ENCODE data around the gene GAS7. TPM values are rescaled to one million over a fixed set of nuclear protein-coding genes. Genes with fewer than 3 reads are reported as not detected.
A peak's percentile ranks its signal among the peaks of the same experiment; 100 is the strongest.

Gene GAS7
- total RNA-seq, 4 donors from 2014 or later, result 242 to 309 (median 264) TPM

GRCh38 chr17:10234033-10234432 lies 35.6 kb upstream of the GAS7 start:
- no peaks in the 10 kb centered on the region for H3K36me3 ChIP-seq
- H3K4me3 ChIP-seq, result no peak overlapping the region
- H3K9me3 ChIP-seq, result peaks cover 0 to 4% (median 0%) of the 10 kb centered on the region in 4 donors
- H3K4me1 ChIP-seq, result no peaks in the 10 kb centered on the region
- no peak for TF ChIP-seq EP300 (IDR thresholded peaks at IDR 0.05)
- no peak for TF ChIP-seq POLR2A (IDR thresholded peaks at IDR 0.05)
- TF ChIP-seq CTCF (IDR thresholded peaks at IDR 0.05), result no peak
- no peak for DNase-seq (ENCODE audit: low spot score in 2 of 2)
- 84 to 89% methylated on average over 5 of the region's 5 CpGs for WGBS, 2 donors
- H3K27ac ChIP-seq, result no peak overlapping the region
- H3K27me3 ChIP-seq, result no peaks in the 10 kb centered on the region

GRCh38 chr17:10233161-10233560 lies 34.8 kb upstream of the GAS7 start:
- no peaks in the 10 kb centered on the region for H3K36me3 ChIP-seq
- H3K4me3 ChIP-seq, result no peak overlapping the region
- TF ChIP-seq POLR2A (IDR thresholded peaks at IDR 0.05) (no peak), CTCF (IDR thresholded peaks at IDR 0.05) (no peak), EP300 (IDR thresholded peaks at IDR 0.05) (no peak)
- no peak overlapping the region for H3K27ac ChIP-seq
- H3K27me3 ChIP-seq, result no peaks in the 10 kb centered on the region
- H3K9me3 ChIP-seq, result peaks cover 0 to 4% (median 0%) of the 10 kb centered on the region in 4 donors
- no peaks in the 10 kb centered on the region for H3K4me1 ChIP-seq
- no peak for DNase-seq (ENCODE audit: low spot score in 2 of 2)
- 91 to 100% methylated on average over 2 of the region's 2 CpGs for WGBS, 2 donors

- Histone ChIP-seq H3K27ac (no peak overlapping the region), H3K27me3 (no peaks in the 10 kb centered on the region), H3K9me3 (peaks cover 0 to 9% (median 0%) of the 10 kb centered on the region in 4 donors), H3K4me1 (no peaks in the 10 kb centered on the region), H3K36me3 (no peaks in the 10 kb centered on the region), H3K4me3 (no peak overlapping the region)
- 57 to 68% methylated on average over 2 of the region's 2 CpGs for WGBS, 2 donors
- TF ChIP-seq POLR2A (IDR thresholded peaks at IDR 0.05) (no peak), EP300 (IDR thresholded peaks at IDR 0.05) (no peak), CTCF (IDR thresholded peaks at IDR 0.05) (no peak)
- DNase-seq (ENCODE audit: low spot score in 2 of 2), result no peak
Measured at GRCh38 chr17:10229181-10229580, 30.8 kb upstream of the GAS7 start.

GRCh38 chr17:10226930-10227695 lies 28.7 kb upstream of the GAS7 start:
- TF ChIP-seq POLR2A (IDR thresholded peaks at IDR 0.05) (no peak), EP300 (IDR thresholded peaks at IDR 0.05) (peak in 1 of 2 donors; percentile 9), CTCF (IDR thresholded peaks at IDR 0.05) (peak; percentile 68 to 90 (median 81))
- DNase-seq (ENCODE audit: low spot score in 2 of 2), result peak in 1 of 2 donors; percentile 40
- H3K9me3 ChIP-seq, result peaks cover 0 to 14% (median 0%) of the 10 kb centered on the region in 4 donors
- H3K27me3 ChIP-seq, result no peaks in the 10 kb centered on the region
- no peak overlapping the region for H3K27ac ChIP-seq
- H3K36me3 ChIP-seq, result no peaks in the 10 kb centered on the region
- WGBS, 2 donors, result 65 to 69% methylated on average over 11 to 15 of the region's 15 CpGs
- H3K4me3 ChIP-seq, result no peak overlapping the region
- no peaks in the 10 kb centered on the region for H3K4me1 ChIP-seq

- H3K9me3 ChIP-seq, result peaks cover 0 to 10% (median 0%) of the 10 kb centered on the region in 4 donors
- no peaks in the 10 kb centered on the region for H3K36me3 ChIP-seq
- TF ChIP-seq EP300 (IDR thresholded peaks at IDR 0.05), result no peak
- no peak for TF ChIP-seq CTCF (IDR thresholded peaks at IDR 0.05)
- no peak for TF ChIP-seq POLR2A (IDR thresholded peaks at IDR 0.05)
- 59 to 62% methylated on average over 8 of the region's 8 CpGs for WGBS, 2 donors
- H3K4me3 ChIP-seq, result no peak overlapping the region
- H3K4me1 ChIP-seq, result no peaks in the 10 kb centered on the region
- no peaks in the 10 kb centered on the region for H3K27me3 ChIP-seq
- H3K27ac ChIP-seq, result no peak overlapping the region
- DNase-seq (ENCODE audit: low spot score in 2 of 2), result no peak
Measured at GRCh38 chr17:10224582-10225195, 26.3 kb upstream of the GAS7 start.

Measured in tibial nerve (tissue), 4 donors.